Ascending aorta (tissue), 2 donors: ENCODE results near the gene MUC21. TPM values are rescaled to one million over a fixed set of nuclear protein-coding genes. Genes with fewer than 3 reads are reported as not detected.
"Not testable (repeated sequence)": the region's sequence is repeated elsewhere in the genome, so short reads cannot be mapped to it uniquely, and the experiment has no call there.

Experiments
- DNase-seq, 2 donors: peaks; one replicate each; pipeline ENCODE4 v3.0.0-alpha.2; 2019; ENCODE audit warnings: low spot score in 2 of 2
- H3K27ac ChIP-seq, 2 donors: fragments of 200-600 bp; sonication (generic); one replicate each; pipeline ENCODE4 v1.5.1; 2016 to 2017; ENCODE audit warnings: mild to moderate bottlenecking in 1 of 2
- H3K27me3 ChIP-seq: fragments of 200-600 bp; sonication (generic); one replicate; pipeline ENCODE4 v1.5.1; 2017
- H3K36me3 ChIP-seq, 2 donors: fragments of 200-600 bp; sonication (generic); one replicate each; pipeline ENCODE4 v1.5.1; 2016
- H3K4me1 ChIP-seq, 2 donors: fragments of 200-600 bp; sonication (generic); one replicate each; pipeline ENCODE4 v1.5.1; 2016 to 2017; ENCODE audit warnings: mild to moderate bottlenecking in 1 of 2
- H3K4me3 ChIP-seq, 2 donors: fragments of 200-600 bp; sonication (generic); one replicate each; pipeline ENCODE4 v1.5.1; 2016 to 2017; ENCODE audit warnings: mild to moderate bottlenecking in 1 of 2
- H3K9me3 ChIP-seq, 2 donors: fragments of 200-600 bp; sonication (generic); one replicate each; pipeline ENCODE4 v1.5.1; 2016
- CTCF ChIP-seq, 3 experiments: fragments of 200-600 bp in 2 of 3; fragments of 450-650 bp in 1 of 3; sonication (generic) in 2 of 3; IDR thresholded peaks; one replicate each; pipeline ENCODE4 v1.5.1; 2016 to 2019; ENCODE audit warnings: antibody characterized with exemption in 3 of 3, mild to moderate bottlenecking in 1 of 3, moderate library complexity in 1 of 3
- intact Hi-C: fragments of 100-400 bp; cut with DNase I; formaldehyde crosslinking; loops from one replicate; pipeline ENCODE4 v1.15.1; 2023
- total RNA-seq: library from RNA; depleted of rRNA; stranded (reverse); fragments of >200 nt; gene quantifications from one replicate; pipeline ENCODE4 v1.1.0, GENCODE V29; 2016

MUC21 gene
- total RNA-seq, 1 donor from 2014 or later = not detected

GRCh38 chr6:31010393-31011060, 27.0 kb downstream of the MUC21 start, which contains the start of gene MUC22:
MUC22 (plus strand) TSS chr6:31010474; CDS start chr6:31010707, 233 bp downstream.
- Histone ChIP-seq H3K27ac (no peak within 1 kb of the TSS), H3K4me3 (no peak within 1 kb of the TSS), H3K27me3 (no peaks in the 10 kb centered on the region), H3K9me3 (no peaks in the 10 kb centered on the region), H3K4me1 (no peaks in the 10 kb centered on the region), H3K36me3 (no peaks in the 10 kb centered on the region)
- intact Hi-C loops = no loop called here
- TF ChIP-seq CTCF (IDR thresholded peaks at IDR 0.05) = no peak
- no peak for DNase-seq

- no peaks in the 10 kb centered on the region for H3K36me3 ChIP-seq
- intact Hi-C loops = no loop called here
- H3K9me3 ChIP-seq = no peaks in the 10 kb centered on the region
- TF ChIP-seq CTCF (IDR thresholded peaks at IDR 0.05) = no peak
- H3K27me3 ChIP-seq = no peaks in the 10 kb centered on the region
- no peak for DNase-seq
- no peak overlapping the region for H3K4me3 ChIP-seq
- no peaks in the 10 kb centered on the region for H3K4me1 ChIP-seq
- no peak overlapping the region for H3K27ac ChIP-seq
Observed at GRCh38 chr6:31011153-31011552, 27.6 kb downstream of the MUC21 start.

- no peaks in the 10 kb centered on the region for H3K9me3 ChIP-seq
- H3K27me3 ChIP-seq = no peaks in the 10 kb centered on the region
- no peaks in the 10 kb centered on the region for H3K36me3 ChIP-seq
- H3K27ac ChIP-seq = no peak overlapping the region
- no peak for DNase-seq
- no peak for TF ChIP-seq CTCF (IDR thresholded peaks at IDR 0.05)
- no peaks in the 10 kb centered on the region for H3K4me1 ChIP-seq
- intact Hi-C loops = no loop called here
- H3K4me3 ChIP-seq = no peak overlapping the region
Observed at GRCh38 chr6:31016659-31017299, 33.3 kb downstream of the MUC21 start.

GRCh38 chr6:31017436-31017835, 33.9 kb downstream of the MUC21 start:
- H3K27ac ChIP-seq, DNase-seq, H3K4me3 ChIP-seq, H3K4me1 ChIP-seq, H3K36me3 ChIP-seq, H3K9me3 ChIP-seq, H3K27me3 ChIP-seq, intact Hi-C loops: not testable (repeated sequence)

GRCh38 chr6:31020057-31020456, 36.5 kb downstream of the MUC21 start:
- Histone ChIP-seq H3K27ac (no peak overlapping the region), H3K36me3 (no peaks in the 10 kb centered on the region), H3K4me1 (no peaks in the 10 kb centered on the region), H3K4me3 (no peak overlapping the region), H3K9me3 (no peaks in the 10 kb centered on the region), H3K27me3 (no peaks in the 10 kb centered on the region)
- no peak for DNase-seq
- no peak for TF ChIP-seq CTCF (IDR thresholded peaks at IDR 0.05)
- intact Hi-C loops = no loop called here

GRCh38 chr6:31020631-31021255, 37.2 kb downstream of the MUC21 start:
- H3K36me3 ChIP-seq, H3K4me3 ChIP-seq, DNase-seq, H3K27me3 ChIP-seq, intact Hi-C loops, H3K4me1 ChIP-seq, H3K9me3 ChIP-seq, H3K27ac ChIP-seq: not testable (repeated sequence)

GRCh38 chr6:31021705-31022531, 38.4 kb downstream of the MUC21 start:
- H3K27ac ChIP-seq, DNase-seq, intact Hi-C loops, H3K4me3 ChIP-seq, H3K9me3 ChIP-seq, H3K36me3 ChIP-seq, H3K27me3 ChIP-seq, H3K4me1 ChIP-seq: not testable (repeated sequence)
